Measurements from ENCODE around the gene KIAA1191. TPM values are rescaled to one million over a fixed set of nuclear protein-coding genes. Genes with fewer than 3 reads are reported as not detected.

KIAA1191 gene, protein sequence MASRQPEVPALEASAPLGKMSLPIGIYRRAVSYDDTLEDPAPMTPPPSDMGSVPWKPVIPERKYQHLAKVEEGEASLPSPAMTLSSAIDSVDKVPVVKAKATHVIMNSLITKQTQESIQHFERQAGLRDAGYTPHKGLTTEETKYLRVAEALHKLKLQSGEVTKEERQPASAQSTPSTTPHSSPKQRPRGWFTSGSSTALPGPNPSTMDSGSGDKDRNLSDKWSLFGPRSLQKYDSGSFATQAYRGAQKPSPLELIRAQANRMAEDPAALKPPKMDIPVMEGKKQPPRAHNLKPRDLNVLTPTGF
- polyA plus RNA-seq (2013), result 60.9 and 62.1 TPM in 2 replicates

- peak within 1 kb of the TSS; percentile 84 for H3K9ac ChIP-seq (ENCODE audit: low read length)
- no peak within 1 kb of the TSS for H2BK12ac ChIP-seq (ENCODE audit: low read length)
- no peak within 1 kb of the TSS for H2AK5ac ChIP-seq (ENCODE audit: low read length)
- no peak within 1 kb of the TSS for H2BK5ac ChIP-seq (ENCODE audit: low read depth, low read length, poor library complexity)
- peak within 1 kb of the TSS; percentile 44 for H3K18ac ChIP-seq (ENCODE audit: low read length)
- H4K91ac ChIP-seq (ENCODE audit: low read depth, low read length), result peak within 1 kb of the TSS; percentile 41
- peaks cover 4 to 7% of the 10 kb centered on the region in 2 experiments for H3K36me3 ChIP-seq (ENCODE audit: control insufficient read depth in 1 of 2, insufficient read depth in 2 of 2, low read length in 2 of 2)
- peak within 1 kb of the TSS; percentile 4 for H4K12ac ChIP-seq (ENCODE audit: low read depth, low read length)
- peak within 1 kb of the TSS; percentile 13 for H3K4ac ChIP-seq (ENCODE audit: low read depth, low read length)
- no peak within 1 kb of the TSS for H3K23ac ChIP-seq (ENCODE audit: low read length)
- H3K79me1 ChIP-seq (ENCODE audit: low read length), result peaks cover 10% of the 10 kb centered on the region
- peak within 1 kb of the TSS; percentile 4 for H2BK120ac ChIP-seq (ENCODE audit: insufficient read depth, low read length, poor library complexity)
- H3K9me3 ChIP-seq (ENCODE audit: insufficient read depth, low read depth, low read length), result peaks cover 5% of the 10 kb centered on the region
- DNase-seq, result peak; percentile 82 to 88
- peak within 1 kb of the TSS; percentile 88 for H3K4me3 ChIP-seq (ENCODE audit: low read depth, low read length)
- H3K4me1 ChIP-seq (ENCODE audit: control insufficient read depth in 1 of 2, insufficient read depth in 2 of 2, low read length in 2 of 2), result peaks cover 8 to 12% of the 10 kb centered on the region in 2 experiments
- no CpG with 5 or more reads among the region's 56 CpGs for WGBS (ENCODE audit: extremely low coverage, insufficient coverage, insufficient read length)
- peak within 1 kb of the TSS; percentile 59 for H3K14ac ChIP-seq (ENCODE audit: low read length)
- peak within 1 kb of the TSS; percentile 61 for H2AFZ ChIP-seq (ENCODE audit: insufficient read depth, low read length, poor library complexity)
- H4K8ac ChIP-seq (ENCODE audit: low read depth, low read length), result peak within 1 kb of the TSS; percentile 81
- H3K27me3 ChIP-seq (ENCODE audit: insufficient read depth, low read length), result peaks cover 16% of the 10 kb centered on the region
- H3K4me2 ChIP-seq (ENCODE audit: low read length), result peak within 1 kb of the TSS; percentile 87
- H3K27ac ChIP-seq (ENCODE audit: low read depth, low read length), result no peak within 1 kb of the TSS
- H3K79me2 ChIP-seq (ENCODE audit: control insufficient read depth, insufficient read depth, low read length, poor library complexity), result peaks cover 7% of the 10 kb centered on the region
These were observed at the start of gene KIAA1191 for GRCh38 chr5:176361437-176362232. TSS of gene KIAA1191 (minus strand) at chr5:176361764. CDS start at chr5:176359508, 2,256 bp downstream.

DNA sequence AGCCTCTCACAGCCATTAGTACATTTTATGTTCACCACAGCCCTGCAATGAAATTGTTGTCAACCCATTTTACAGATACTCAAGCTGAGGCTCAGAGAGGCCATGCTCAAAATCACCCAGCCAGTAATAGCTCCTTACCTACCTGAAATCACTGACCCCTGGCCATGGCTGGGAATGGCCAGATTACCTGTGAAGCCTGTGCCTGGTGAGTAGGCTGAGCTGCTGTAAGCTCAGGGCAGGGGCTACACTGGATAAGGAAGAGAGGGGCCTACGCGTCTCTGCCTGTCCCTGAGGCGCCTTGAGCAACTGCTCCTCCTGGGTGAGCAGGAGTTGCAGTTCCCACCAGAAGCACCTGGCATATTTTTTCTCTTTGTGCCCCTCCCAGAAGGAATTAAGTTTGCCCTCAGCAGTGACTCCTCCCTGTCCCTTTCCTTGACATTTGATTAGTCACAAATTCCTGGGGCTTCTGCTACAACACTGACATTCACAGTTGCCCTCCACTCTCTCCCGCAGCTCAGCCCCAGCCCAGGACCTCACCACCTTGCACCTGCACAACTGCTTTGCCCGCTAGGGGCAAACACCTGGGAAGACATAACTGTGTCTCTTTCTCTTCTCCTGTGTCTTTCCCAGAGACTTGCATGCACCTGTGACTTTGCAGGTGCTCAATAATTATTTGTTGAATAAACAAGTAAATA is 49.1 kb upstream of the KIAA1191 start:
- H2AFZ ChIP-seq (ENCODE audit: insufficient read depth, low read length, poor library complexity), result no peak overlapping the region
- H3K4me3 ChIP-seq (ENCODE audit: low read depth, low read length), result no peak overlapping the region
- H2BK12ac ChIP-seq (ENCODE audit: low read length), result no peak overlapping the region
- H3K79me2 ChIP-seq (ENCODE audit: control insufficient read depth, insufficient read depth, low read length, poor library complexity), result peaks cover 9% of the 10 kb centered on the region
- no peak overlapping the region for H3K9ac ChIP-seq (ENCODE audit: low read length)
- DNase-seq, result peak in 1 of 2 donors; percentile 7
- H3K27me3 ChIP-seq (ENCODE audit: insufficient read depth, low read length), result no peaks in the 10 kb centered on the region
- no peak overlapping the region for H2AK5ac ChIP-seq (ENCODE audit: low read length)
- no peak overlapping the region for H3K18ac ChIP-seq (ENCODE audit: low read length)
- no peak overlapping the region for H4K12ac ChIP-seq (ENCODE audit: low read depth, low read length)
- peaks cover 5% of the 10 kb centered on the region for H3K9me3 ChIP-seq (ENCODE audit: insufficient read depth, low read depth, low read length)
- WGBS (ENCODE audit: extremely low coverage, insufficient coverage, insufficient read length), result no CpG with 5 or more reads among the region's 5 CpGs
- H3K4ac ChIP-seq (ENCODE audit: low read depth, low read length), result no peak overlapping the region
- H3K27ac ChIP-seq (ENCODE audit: low read depth, low read length), result no peak overlapping the region
- H3K23ac ChIP-seq (ENCODE audit: low read length), result no peak overlapping the region
- no peak overlapping the region for H2BK5ac ChIP-seq (ENCODE audit: low read depth, low read length, poor library complexity)
- H2BK120ac ChIP-seq (ENCODE audit: insufficient read depth, low read length, poor library complexity), result no peak overlapping the region
- no peak overlapping the region for H3K4me2 ChIP-seq (ENCODE audit: low read length)
- H3K14ac ChIP-seq (ENCODE audit: low read length), result no peak overlapping the region
- peaks cover 2% of the 10 kb centered on the region for H3K79me1 ChIP-seq (ENCODE audit: low read length)
- no peak overlapping the region for H4K91ac ChIP-seq (ENCODE audit: low read depth, low read length)
- peaks cover 21 to 24% of the 10 kb centered on the region in 2 experiments for H3K4me1 ChIP-seq (ENCODE audit: control insufficient read depth in 1 of 2, insufficient read depth in 2 of 2, low read length in 2 of 2)
- no peak overlapping the region for H4K8ac ChIP-seq (ENCODE audit: low read depth, low read length)
- peaks cover 32 to 39% of the 10 kb centered on the region in 2 experiments for H3K36me3 ChIP-seq (ENCODE audit: control insufficient read depth in 1 of 2, insufficient read depth in 2 of 2, low read length in 2 of 2)

DNA sequence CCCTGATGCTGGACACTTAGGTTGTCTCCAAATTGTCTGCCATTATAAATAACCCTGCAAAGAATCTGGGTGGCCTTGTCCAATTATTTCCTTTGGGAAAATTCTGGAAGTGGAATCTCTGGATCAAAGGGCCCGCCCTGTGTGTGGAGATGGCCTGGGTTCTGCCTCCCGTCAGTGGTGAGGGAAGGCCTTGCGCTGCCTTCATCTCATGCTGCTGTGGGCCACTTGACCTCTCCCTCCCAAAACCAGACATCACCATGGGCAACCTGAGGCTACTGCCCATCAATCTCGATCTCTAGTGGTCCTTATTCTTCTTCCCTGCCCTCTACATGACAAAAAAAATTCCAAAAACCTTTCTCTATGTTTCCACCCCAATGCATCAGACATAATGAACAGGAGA is 48.2 kb upstream of the KIAA1191 start:
- Histone ChIP-seq H3K4me1 (ENCODE audit: control insufficient read depth in 1 of 2, insufficient read depth in 2 of 2, low read length in 2 of 2) (peaks cover 16 to 18% of the 10 kb centered on the region in 2 experiments), H3K27ac (ENCODE audit: low read depth, low read length) (no peak overlapping the region), H3K36me3 (ENCODE audit: control insufficient read depth in 1 of 2, insufficient read depth in 2 of 2, low read length in 2 of 2) (peaks cover 33 to 44% of the 10 kb centered on the region in 2 experiments), H3K27me3 (ENCODE audit: insufficient read depth, low read length) (no peaks in the 10 kb centered on the region), H4K8ac (ENCODE audit: low read depth, low read length) (no peak overlapping the region), H4K12ac (ENCODE audit: low read depth, low read length) (no peak overlapping the region), H3K4me2 (ENCODE audit: low read length) (no peak overlapping the region), H3K79me2 (ENCODE audit: control insufficient read depth, insufficient read depth, low read length, poor library complexity) (peaks cover 6% of the 10 kb centered on the region), H4K91ac (ENCODE audit: low read depth, low read length) (no peak overlapping the region), H2BK12ac (ENCODE audit: low read length) (no peak overlapping the region), H3K18ac (ENCODE audit: low read length) (no peak overlapping the region), H2AFZ (ENCODE audit: insufficient read depth, low read length, poor library complexity) (no peak overlapping the region), H2BK5ac (ENCODE audit: low read depth, low read length, poor library complexity) (no peak overlapping the region), H3K4me3 (ENCODE audit: low read depth, low read length) (no peak overlapping the region), H3K23ac (ENCODE audit: low read length) (no peak overlapping the region), H3K9ac (ENCODE audit: low read length) (no peak overlapping the region), H2BK120ac (ENCODE audit: insufficient read depth, low read length, poor library complexity) (no peak overlapping the region), H3K9me3 (ENCODE audit: insufficient read depth, low read depth, low read length) (peaks cover 5% of the 10 kb centered on the region), H3K79me1 (ENCODE audit: low read length) (no peaks in the 10 kb centered on the region), H3K4ac (ENCODE audit: low read depth, low read length) (no peak overlapping the region), H2AK5ac (ENCODE audit: low read length) (no peak overlapping the region), H3K14ac (ENCODE audit: low read length) (no peak overlapping the region)
- no peak for DNase-seq
- no CpG with 5 or more reads among the region's 4 CpGs for WGBS (ENCODE audit: extremely low coverage, insufficient coverage, insufficient read length)

GRCh38 chr5:176408590-176408989 is 47.0 kb upstream of the KIAA1191 start:
- H4K12ac ChIP-seq (ENCODE audit: low read depth, low read length), result no peak overlapping the region
- no peak overlapping the region for H4K8ac ChIP-seq (ENCODE audit: low read depth, low read length)
- H3K18ac ChIP-seq (ENCODE audit: low read length), result no peak overlapping the region
- no peaks in the 10 kb centered on the region for H3K27me3 ChIP-seq (ENCODE audit: insufficient read depth, low read length)
- no peak overlapping the region for H3K14ac ChIP-seq (ENCODE audit: low read length)
- H2AFZ ChIP-seq (ENCODE audit: insufficient read depth, low read length, poor library complexity), result no peak overlapping the region
- H3K4ac ChIP-seq (ENCODE audit: low read depth, low read length), result no peak overlapping the region
- H3K79me1 ChIP-seq (ENCODE audit: low read length), result no peaks in the 10 kb centered on the region
- no peak overlapping the region for H2AK5ac ChIP-seq (ENCODE audit: low read length)
- peaks cover 10 to 11% of the 10 kb centered on the region in 2 experiments for H3K4me1 ChIP-seq (ENCODE audit: control insufficient read depth in 1 of 2, insufficient read depth in 2 of 2, low read length in 2 of 2)
- no CpG with 5 or more reads among the region's 5 CpGs for WGBS (ENCODE audit: extremely low coverage, insufficient coverage, insufficient read length)
- no peak overlapping the region for H3K23ac ChIP-seq (ENCODE audit: low read length)
- peaks cover 41 to 51% of the 10 kb centered on the region in 2 experiments for H3K36me3 ChIP-seq (ENCODE audit: control insufficient read depth in 1 of 2, insufficient read depth in 2 of 2, low read length in 2 of 2)
- H2BK5ac ChIP-seq (ENCODE audit: low read depth, low read length, poor library complexity), result no peak overlapping the region
- no peak for DNase-seq
- no peak overlapping the region for H2BK12ac ChIP-seq (ENCODE audit: low read length)
- H3K4me2 ChIP-seq (ENCODE audit: low read length), result no peak overlapping the region
- H3K27ac ChIP-seq (ENCODE audit: low read depth, low read length), result no peak overlapping the region
- no peak overlapping the region for H3K9ac ChIP-seq (ENCODE audit: low read length)
- H3K4me3 ChIP-seq (ENCODE audit: low read depth, low read length), result no peak overlapping the region
- H4K91ac ChIP-seq (ENCODE audit: low read depth, low read length), result no peak overlapping the region
- no peak overlapping the region for H2BK120ac ChIP-seq (ENCODE audit: insufficient read depth, low read length, poor library complexity)
- H3K79me2 ChIP-seq (ENCODE audit: control insufficient read depth, insufficient read depth, low read length, poor library complexity), result peaks cover 3% of the 10 kb centered on the region
- H3K9me3 ChIP-seq (ENCODE audit: insufficient read depth, low read depth, low read length), result peaks cover 5% of the 10 kb centered on the region

Measured in trophoblast cell (in vitro differentiated cells and primary cell).